Cortex of kidney (tissue), 1 donor: Measurements from ENCODE around the gene RNF223.
"Not testable (repeated sequence)": the region's sequence is repeated elsewhere in the genome, so short reads cannot be mapped to it uniquely, and the experiment has no call there.

Experiments
- DNase-seq: peaks from one replicate; lab custom pipeline; 2025; lab: John Stamatoyannopoulos, UW

Gene RNF223

GRCh38 chr1:1072299-1072848, 1.7 kb downstream of the RNF223 start:
- no peak for DNase-seq

- no peak for DNase-seq
Measured at GRCh38 chr1:1071486-1072298, 2.4 kb downstream of the RNF223 start.

- no peak for DNase-seq
Measured at GRCh38 chr1:1069711-1070676, 4.1 kb downstream of the RNF223 start.

- no peak for DNase-seq
Measured at GRCh38 chr1:1069056-1069710, 4.9 kb downstream of the RNF223 start.

- no peak for DNase-seq
Measured at GRCh38 chr1:1068517-1069055, 5.5 kb downstream of the RNF223 start.

- DNase-seq: no peak
Measured at GRCh38 chr1:1067860-1068516, 6.1 kb downstream of the RNF223 start.

GRCh38 chr1:1067284-1067859, 6.7 kb downstream of the RNF223 start:
- DNase-seq: no peak

GRCh38 chr1:1066403-1067283, 7.5 kb downstream of the RNF223 start:
- DNase-seq: no peak

GRCh38 chr1:1065940-1066304, 8.2 kb downstream of the RNF223 start:
- DNase-seq: not testable (repeated sequence)

GRCh38 chr1:1065265-1065939, 8.7 kb downstream of the RNF223 start:
- no peak for DNase-seq

- no peak for DNase-seq
Measured at GRCh38 chr1:1063945-1064831, 9.9 kb downstream of the RNF223 start.

- DNase-seq: no peak
Measured at GRCh38 chr1:1063261-1063944, 10.7 kb downstream of the RNF223 start.

- no peak for DNase-seq
Measured at GRCh38 chr1:1062348-1063163, 11.6 kb downstream of the RNF223 start.

GRCh38 chr1:1061682-1062345, 12.3 kb downstream of the RNF223 start:
- DNase-seq: no peak

GRCh38 chr1:1060281-1061000, 13.7 kb downstream of the RNF223 start:
- DNase-seq: no peak
